HL-60/S4 treated with retinoic acid at 250 ng/mL for 4 days and 3 days (cell line): ENCODE results near the gene FCHO1.

Experiments
- in situ Hi-C: fragments of 300-500 bp; cut with MboI; formaldehyde crosslinking; loops from 2 replicates; pipeline ENCODE4 v1.7.0; 2022; ENCODE audit warnings: low sequenced_read_pairs

Gene FCHO1

DNA sequence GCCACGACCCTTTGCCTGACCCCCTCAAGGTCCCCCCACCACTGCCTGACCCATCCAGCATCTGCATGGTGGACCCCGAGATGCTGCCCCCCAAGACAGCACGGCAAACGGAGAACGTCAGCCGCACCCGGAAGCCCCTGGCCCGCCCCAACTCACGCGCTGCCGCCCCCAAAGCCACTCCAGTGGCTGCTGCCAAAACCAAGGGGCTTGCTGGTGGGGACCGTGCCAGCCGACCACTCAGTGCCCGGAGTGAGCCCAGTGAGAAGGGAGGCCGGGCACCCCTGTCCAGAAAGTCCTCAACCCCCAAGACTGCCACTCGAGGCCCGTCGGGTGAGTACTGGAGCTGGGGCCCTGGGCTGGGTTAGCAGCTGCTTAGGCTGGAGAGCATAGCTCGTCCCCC, 23.4 kb upstream of the FCHO1 start:
- in situ Hi-C loops = no loop called here

DNA sequence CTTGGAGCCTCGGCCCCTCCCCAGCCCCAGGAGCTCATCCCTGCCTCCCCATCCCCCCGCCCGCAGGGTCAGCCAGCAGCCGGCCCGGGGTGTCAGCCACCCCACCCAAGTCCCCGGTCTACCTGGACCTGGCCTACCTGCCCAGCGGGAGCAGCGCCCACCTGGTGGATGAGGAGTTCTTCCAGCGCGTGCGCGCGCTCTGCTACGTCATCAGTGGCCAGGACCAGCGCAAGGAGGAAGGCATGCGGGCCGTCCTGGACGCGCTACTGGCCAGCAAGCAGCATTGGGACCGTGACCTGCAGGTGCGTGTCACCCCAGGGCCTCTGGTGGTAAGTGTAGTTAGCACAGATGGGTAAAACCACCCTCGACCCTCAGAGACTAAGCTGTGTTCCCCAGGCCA, 18.1 kb upstream of the FCHO1 start:
- in situ Hi-C loops = no loop called here

DNA sequence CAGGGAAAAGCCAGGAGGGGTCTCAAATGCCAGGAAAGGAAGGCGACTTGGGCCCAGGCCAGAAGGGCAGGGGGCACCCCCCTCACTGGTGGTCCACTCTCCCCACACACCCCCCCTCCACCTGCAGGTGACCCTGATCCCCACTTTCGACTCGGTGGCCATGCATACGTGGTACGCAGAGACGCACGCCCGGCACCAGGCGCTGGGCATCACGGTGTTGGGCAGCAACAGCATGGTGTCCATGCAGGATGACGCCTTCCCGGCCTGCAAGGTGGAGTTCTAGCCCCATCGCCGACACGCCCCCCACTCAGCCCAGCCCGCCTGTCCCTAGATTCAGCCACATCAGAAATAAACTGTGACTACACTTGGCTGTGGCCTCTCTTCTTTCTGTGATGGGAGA, 17.1 kb upstream of the FCHO1 start:
- in situ Hi-C loops = no loop called here

DNA sequence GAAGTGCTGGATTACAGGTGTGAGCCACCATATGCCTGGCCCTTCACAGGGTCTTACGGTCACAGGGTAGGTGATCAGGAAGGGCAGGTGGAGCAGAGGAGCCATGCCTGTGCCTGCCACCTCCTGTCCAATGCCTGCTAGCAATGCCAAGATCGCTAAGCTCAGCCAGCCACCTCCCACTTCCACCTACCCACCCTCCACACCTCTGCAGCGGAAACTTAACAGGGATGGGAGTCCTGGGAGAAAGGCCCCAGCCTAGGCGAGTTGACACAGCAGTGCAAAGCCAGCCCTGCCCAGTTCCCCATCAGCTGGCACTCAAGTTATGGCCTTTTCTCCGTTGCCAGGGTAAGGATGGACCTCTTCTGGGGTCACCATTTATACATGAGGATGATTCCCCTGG, 15.9 kb upstream of the FCHO1 start:
- in situ Hi-C loops = no loop called here

DNA sequence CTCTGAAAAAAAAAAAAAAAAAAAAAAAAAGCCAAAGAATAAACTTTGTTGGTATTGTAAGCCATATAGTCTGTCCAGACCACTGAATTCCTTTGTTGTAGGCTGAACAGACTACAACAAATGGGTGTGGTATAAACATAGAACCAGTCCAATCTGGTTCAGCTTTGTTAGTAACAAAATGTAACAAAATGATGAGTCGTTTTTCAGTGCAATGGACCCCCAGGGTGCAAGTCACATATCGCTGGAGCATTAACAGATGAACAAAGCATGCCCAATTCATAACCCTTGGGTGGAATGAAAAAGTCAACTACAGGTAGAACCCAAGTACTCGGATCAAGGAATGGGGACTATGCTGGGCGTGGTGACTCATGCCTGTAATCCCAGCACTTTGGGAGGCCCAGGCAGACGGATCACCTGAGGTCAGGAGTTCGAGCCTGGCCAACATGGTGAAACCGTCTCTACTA, 13.6 kb upstream of the FCHO1 start:
- in situ Hi-C loops = no loop called here

DNA sequence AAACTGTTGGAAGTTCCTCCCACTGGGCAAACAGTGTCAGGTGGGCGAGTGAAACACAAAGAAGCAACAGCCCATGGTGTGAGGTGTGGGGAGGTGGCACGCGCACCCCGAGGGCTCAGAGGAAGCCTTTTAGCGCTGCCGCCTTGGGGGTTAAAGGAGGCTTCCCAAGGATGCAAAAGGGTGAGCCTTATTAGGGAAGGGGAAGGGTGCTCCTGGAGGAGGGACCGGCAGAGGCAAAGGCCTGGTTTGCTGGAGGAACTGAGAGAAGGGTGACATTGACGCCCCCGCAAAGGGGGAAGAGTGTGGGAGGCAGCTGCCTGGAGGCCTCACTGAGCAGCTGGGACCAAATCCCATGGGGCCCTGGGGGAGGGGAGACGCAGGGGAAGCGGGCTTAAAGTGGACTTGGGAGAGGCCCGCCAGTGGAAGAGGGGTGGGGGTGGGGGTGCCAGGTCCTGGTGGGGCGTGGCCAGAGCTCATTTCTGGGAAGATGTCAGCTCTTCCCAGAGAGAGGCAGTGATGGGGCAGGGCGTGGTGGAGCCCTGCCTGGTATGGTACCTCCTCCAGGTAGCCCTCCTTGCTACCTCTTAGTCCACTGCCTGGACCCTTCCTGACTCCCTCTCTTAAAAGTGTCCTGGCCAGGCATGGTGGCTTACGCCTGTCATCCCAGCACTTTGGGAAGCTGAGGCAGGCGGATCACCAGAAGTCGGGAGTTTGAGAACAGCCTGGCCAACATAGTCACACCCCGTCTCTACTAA, 12.0 kb upstream of the FCHO1 start:
- in situ Hi-C loops = no loop called here

DNA sequence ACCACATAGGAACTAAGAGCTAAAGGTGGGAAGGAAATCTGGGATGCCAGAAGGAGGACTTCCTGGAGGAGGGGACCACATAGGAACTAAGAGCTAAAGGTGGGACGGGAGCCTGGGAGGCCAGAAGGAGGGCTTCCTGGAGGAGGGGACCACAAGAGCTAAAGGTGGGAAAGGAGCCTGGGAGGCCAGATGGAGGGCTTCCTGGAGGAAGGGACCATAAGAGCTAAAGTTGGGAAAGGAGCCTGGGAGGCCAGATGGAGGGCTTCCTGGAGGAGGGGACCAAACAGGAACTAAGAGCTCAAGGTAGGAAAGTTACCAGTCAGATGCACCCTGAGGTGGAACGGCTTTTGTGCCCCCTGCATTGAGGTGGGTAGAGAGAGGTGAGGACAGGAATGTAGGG, 9.8 kb upstream of the FCHO1 start:
- in situ Hi-C loops = no loop called here

DNA sequence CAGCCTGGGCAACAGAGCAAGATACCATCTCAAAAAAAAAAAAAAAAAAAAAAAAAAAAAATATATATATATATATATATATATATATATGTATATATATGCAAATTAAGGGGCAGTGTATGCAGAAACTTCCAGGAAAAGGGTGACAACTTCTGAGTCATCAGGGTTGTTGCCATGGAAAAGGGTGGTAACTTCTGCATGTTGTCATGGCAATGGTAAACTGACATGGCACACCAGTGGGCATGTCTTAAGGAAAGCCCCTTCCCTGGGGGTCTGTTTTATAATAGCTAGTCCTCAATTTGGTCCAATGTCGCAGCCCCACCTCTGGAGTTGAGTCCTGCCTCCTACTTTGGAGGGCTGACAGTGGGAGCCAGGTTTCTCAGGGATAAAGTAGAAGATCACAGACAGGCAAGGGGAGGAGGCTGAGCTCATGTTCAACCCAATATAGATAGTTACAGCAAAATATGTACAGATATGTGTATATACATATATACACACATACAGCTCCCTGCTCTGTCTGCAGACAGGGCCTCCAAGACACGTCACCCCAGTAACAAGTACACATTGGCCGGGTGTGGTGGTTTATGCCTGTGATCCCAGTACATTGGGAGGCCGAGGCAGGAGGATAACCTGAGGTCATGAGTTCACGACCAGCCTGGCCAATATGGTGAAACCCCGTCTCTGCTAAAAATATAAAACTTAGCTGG, 7.2 kb upstream of the FCHO1 start:
- in situ Hi-C loops = no loop called here

DNA sequence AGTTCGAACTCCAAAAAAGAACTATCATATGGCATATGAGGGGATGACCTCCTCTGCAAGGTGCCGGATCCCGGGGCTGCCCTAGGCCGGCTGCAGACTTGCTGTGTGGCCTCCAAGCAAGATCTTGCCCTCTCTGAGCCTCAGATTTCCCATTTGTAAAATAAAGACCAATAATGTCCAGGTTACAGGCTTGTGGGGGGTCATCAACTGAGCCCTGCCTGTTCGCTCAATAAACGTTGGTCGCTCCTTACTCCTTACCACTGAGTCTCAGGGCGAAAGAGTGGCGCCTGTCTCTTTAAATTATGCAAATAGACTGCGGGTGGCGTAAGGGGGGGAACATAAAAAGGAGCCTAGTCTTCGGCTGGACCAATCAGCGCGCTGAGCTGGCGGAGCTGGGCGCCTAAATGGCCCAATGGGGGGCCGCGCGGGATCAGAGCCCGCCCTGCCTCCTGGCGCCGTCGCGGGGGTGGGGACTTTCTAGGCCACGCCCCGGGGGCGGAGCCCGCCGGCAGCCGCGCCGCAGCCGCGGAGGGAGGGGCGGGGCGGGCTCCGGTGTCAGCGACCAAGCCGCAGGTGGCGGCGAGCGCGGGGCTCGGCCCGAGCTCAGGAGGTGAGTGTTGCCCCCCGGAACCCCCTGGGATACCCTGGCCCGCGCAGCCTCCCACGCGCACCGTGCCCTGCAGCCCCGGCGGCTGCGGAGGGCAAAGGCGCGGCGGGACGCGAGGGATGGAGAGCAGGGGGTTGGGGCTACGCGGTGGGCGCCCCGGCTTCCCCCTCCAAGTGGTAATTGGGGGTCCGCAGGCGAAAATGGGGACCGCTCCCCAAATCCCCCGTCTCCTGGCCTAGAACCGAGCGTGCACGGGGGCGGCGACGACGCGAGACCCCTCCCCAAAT, 3.8 kb upstream of the FCHO1 start:
- in situ Hi-C loops = no loop called here

DNA sequence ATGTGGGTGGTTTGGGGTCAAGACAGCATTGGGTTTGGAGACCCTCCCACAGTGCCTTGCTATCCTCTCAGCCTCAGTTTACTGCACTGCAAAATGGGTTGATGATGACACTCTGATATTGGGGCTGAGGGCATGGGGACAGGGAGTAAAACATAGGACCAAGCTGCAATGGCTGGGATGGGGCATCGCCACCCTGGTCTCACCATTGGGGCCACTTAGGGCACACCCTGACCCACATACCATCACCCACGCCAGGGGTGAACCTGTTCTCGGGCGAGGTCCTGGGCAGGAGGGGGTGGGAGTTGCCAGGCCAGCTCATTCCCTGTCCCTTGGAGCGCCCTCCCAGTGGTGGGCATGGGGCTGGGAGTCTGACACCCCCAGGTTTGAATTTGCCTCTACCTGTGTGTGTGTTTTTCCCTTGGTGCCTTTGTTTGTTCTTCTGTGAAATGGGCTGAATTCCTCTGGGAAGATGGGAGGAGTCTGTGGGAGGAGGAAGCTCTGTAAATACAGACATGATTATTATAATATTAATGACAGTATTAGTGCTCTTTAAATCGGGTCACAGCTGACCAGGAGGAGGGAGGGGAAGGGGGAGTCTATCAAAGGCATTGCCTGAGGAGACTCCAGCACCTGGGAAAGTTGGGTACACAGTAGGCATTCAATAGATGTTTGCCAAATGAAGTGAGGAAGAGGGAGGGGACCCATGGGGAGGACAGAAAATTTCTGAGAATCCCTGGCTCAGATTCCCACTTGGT, 2.2 kb upstream of the FCHO1 start:
- in situ Hi-C loops = no loop called here

DNA sequence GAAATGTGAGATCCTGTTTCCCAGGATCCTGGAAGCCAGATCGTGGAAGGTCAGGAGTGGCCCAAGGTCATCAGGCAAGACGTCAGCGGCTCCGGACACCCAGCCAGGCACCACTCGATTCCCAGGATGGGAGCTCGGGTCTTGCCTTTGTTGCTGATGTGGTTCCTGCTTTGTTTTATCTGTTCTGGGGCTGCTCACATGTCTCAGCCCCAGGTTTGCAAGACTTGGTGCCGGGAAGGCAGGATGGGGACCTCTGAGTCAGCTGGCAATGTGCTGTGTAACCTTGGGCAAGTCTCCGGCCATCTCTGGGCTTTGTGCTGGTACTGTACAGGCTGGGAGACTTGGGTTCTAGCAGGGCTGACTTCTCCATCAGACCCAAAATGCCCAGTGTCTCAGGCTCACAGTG, 1.4 kb upstream of the FCHO1 start:
- in situ Hi-C loops = no loop called here

DNA sequence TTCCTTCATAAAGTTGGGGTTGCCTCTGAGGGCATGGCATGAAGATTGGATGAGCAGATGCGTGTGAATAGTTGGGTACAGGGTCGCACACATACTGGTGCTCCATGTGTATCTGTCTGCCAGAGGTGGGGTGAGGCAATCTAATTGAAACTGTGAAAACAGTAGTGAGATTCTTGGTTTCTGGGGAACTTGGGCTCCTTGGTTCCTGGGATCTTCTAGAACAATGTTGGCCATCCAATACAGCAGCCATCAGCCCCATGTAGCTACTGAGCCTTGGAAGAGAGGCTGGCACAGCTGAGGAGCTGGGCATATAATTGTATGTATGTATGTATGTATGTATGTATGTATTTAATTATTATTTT, 616 bp downstream of the FCHO1 start:
- in situ Hi-C loops = no loop called here

DNA sequence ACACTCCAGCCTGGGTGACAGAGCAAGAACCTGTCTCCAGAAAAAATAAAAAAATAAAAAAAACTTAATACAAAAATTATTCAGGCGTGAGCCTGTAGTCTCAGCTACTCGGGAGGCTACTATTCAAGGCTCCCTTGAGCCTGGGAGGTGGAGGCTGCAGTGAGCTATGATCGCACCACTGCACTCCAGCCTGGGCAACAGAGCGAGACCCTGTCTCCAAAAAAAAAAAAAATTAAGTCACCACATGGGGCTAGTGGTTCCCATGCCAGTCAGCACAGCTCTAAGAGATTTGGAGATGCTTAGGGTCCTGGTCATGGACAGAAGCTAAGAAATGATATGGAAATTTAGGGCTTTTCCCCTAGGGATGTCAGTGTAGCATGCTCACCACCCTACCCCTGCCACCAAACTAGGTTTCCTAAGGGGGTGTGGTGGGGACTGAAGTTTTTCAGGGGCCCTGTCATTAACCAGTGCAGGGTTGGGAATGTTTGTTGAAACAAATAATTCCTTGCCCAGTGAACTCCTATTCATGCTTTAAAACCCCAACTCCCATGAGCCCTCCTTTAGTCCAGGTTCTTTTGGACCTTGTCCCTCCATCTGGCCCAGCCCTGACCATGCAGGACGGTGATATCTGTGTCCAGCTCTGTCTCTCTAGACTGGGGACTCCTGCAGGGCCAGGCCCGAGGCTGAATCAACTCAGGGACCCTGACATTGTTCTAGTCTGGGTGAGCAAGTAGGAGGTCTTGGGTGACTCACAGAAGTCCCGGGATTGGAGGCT, 1.8 kb downstream of the FCHO1 start:
- in situ Hi-C loops = no loop called here

DNA sequence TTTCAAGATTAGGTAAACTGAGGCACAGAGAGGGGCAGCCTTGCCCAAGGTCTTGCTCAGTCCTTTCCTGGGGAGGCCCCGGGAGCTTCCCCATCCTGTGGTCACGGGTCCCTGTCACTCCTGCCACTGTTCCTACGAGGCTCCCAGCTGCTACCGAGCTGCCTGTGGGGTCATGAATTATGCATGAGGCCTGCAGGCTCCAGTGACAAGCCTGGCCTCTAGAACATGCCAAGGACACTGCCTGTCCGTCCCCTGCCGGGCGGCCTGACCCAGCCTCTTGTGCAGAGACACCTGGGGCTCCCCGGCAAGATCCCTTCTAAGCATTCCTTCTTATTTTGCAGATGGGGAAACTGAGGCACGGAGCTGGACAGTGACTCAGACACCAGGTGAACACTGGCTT, 2.7 kb downstream of the FCHO1 start:
- in situ Hi-C loops = no loop called here

DNA sequence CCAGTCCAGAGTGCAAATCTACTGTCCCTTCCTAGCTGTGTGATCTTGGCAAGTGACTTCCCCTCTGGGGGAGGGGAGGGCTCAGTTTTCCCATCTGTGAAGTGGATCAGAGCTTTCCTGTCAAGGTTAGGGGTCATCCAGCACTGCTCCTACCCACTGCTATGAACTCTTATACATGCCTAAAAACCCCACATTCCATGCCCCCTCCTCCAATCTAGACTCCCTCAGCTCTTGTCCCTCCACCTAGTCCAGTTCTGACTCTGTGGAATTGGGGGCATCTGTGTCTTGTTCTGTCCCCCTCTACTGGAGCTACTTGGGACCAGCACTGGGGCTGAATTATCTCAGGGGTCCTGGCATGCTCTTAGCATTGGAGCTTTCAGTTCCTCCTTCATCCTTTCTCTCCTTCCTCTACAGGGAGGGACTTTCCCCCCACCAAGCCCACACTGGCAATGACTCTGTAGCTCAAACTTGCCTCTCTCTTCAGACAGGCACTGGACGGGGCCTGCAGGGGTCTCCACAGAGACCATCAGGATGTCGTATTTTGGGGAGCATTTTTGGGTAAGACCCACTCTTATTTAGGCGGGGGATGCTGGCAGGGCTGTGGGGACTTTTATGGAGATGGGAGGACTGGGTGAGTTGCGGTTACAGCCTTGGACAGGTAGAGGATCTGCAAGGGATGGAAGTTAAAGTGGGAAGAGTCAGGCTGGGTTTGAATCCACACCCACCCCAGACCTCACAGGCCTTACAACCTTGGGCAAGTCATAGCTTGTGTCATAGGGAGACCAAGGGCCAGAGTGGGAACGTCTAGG, 3.6 kb downstream of the FCHO1 start:
- in situ Hi-C loops = loop anchor here (5.0 kb wide), 1 partner anchor 33 kb away; no protein-coding TSS in a partner anchor

DNA sequence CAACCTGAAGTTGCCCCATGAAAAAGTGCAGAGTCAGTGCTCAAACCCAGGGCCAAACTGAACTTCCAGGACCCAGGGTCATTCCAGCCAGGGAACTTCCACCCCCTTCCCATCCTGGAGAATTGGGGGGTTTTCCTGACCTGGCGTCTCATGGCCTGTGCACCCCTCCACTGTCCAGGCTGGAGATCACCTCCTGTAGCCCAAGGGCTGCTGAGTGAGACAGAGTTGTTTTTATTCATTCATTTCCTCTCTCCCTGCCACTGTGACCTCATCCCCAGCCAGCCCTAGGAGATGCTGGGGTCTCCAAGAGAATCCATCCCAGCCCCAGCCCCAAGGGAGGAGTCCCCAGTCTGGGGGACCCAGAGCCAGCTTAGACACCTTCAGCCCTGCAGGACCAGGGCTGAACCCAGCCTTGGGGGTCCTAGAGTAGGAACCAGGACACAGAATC, 4.2 kb downstream of the FCHO1 start:
- in situ Hi-C loops = loop anchor here (5.0 kb wide), 1 partner anchor 33 kb away; no protein-coding TSS in a partner anchor

DNA sequence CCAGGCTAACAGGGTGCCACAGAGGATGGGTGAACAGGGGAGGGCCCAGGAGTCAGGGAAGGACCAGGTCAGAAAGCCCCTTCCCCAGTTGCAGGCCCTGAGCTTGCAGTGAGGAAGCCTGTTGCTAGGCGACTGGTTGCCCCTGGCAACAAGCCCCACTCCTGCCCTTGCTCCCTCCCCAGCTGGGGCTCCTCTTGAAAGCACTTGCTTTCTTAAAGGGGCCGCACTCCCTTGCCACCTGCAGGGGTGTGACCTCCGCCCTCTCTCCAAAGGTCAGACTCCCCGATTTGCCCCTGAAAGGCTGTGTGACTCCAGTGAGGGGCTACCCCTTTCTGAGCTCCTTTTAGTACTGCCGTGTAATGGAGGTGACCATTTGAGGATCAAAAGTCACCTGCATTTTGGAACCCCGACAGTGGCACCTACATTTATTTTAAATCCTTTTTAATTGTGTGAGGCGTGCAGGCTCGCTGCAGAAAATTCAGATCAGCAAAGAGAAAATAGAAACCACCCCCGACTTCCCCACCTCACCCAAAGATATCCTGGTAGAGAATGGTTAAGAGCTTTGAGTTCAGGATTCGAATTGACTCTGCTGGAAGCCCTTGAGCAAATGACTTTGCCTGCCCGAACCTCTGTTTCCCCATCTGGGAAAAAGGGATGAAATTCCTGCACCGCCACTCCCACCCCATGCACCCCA, 4.8 kb downstream of the FCHO1 start:
- in situ Hi-C loops = loop anchor here (5.0 kb wide), 1 partner anchor 34 kb away; no protein-coding TSS in a partner anchor

DNA sequence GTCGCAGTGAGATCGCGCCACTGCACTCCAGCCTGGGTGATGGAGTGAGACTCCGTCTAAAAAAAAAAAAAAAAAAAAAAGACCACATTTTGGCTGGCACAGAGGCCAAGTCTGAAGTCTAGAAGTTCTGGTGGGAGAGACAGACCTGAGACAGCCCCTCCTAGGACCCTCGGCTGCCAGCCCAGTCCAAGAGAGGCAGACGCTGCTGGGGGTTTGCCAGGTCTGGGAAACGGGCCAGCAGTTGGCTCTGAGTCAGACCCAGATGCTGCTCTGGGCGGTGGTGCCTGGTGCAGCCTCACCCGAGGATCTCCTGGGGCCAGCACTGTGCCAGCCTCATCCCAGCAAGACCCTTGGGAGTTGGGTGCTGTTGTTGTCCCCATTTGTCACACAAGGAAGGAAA, 5.8 kb downstream of the FCHO1 start:
- in situ Hi-C loops = loop anchor here (5.0 kb wide), 1 partner anchor 35 kb away; no protein-coding TSS in a partner anchor
